Fibroblast of lung (primary cell): ENCODE results near the gene NKAIN2. TPM values are rescaled to one million over a fixed set of nuclear protein-coding genes. Genes with fewer than 3 reads are reported as not detected.
A peak's percentile ranks its signal among the peaks of the same experiment; 100 is the strongest.

Experiments
- DNase-seq, 2 donors: peaks; one replicate each; pipeline versions ENCODE4 v3.0.0 to v3.0.0-alpha.2; 2010; ENCODE audit warnings: low read depth in 2 of 2
- H2AFZ ChIP-seq: 2 replicates; pipeline ENCODE4 v1.5.1; 2012; ENCODE audit warnings: low read length, control low read depth, inconsistent platforms
- H3K27ac ChIP-seq: 2 replicates; pipeline ENCODE4 v1.5.1; 2011; ENCODE audit warnings: low read length, control low read depth; ENCODE audit not compliant: insufficient read depth
- H3K27me3 ChIP-seq: 2 replicates; pipeline ENCODE4 v1.5.1; 2011; ENCODE audit warnings: mild to moderate bottlenecking, low read length; ENCODE audit not compliant: control insufficient read depth, insufficient read depth
- H3K36me3 ChIP-seq: 2 replicates; pipeline ENCODE4 v1.5.1; 2011; ENCODE audit warnings: low read length; ENCODE audit not compliant: control insufficient read depth, insufficient read depth
- H3K4me1 ChIP-seq: 2 replicates; pipeline ENCODE4 v1.5.1; 2011; ENCODE audit warnings: low read length; ENCODE audit not compliant: control insufficient read depth, insufficient read depth; ENCODE audit errors: extremely low read depth
- H3K4me2 ChIP-seq: 2 replicates; pipeline ENCODE4 v1.5.1; 2011; ENCODE audit warnings: low read length, control low read depth; ENCODE audit not compliant: insufficient read depth; ENCODE audit errors: extremely low read depth
- H3K4me3 ChIP-seq, 4 experiments: fragments of 200-600 bp in 1 of 4; sonication (generic) in 1 of 4; replicated peaks in 1 of 4; 2 replicates each; pipeline ENCODE4 v1.5.1; 2011 to 2016; ENCODE audit warnings: low read length in 4 of 4, low read depth in 3 of 4, mild to moderate bottlenecking in 3 of 4, control low read depth in 2 of 4, inconsistent platforms in 1 of 4, mixed read lengths in 1 of 4; ENCODE audit not compliant: insufficient read depth in 1 of 4; ENCODE audit errors: control extremely low read depth in 1 of 4
- H3K79me2 ChIP-seq: 2 replicates; pipeline ENCODE4 v1.5.1; 2012; ENCODE audit warnings: mild to moderate bottlenecking, low read length, inconsistent platforms; ENCODE audit not compliant: control insufficient read depth, insufficient read depth
- H3K9ac ChIP-seq: 2 replicates; pipeline ENCODE4 v1.5.1; 2011; ENCODE audit warnings: mild to moderate bottlenecking, low read length, control low read depth; ENCODE audit not compliant: insufficient read depth
- H3K9me3 ChIP-seq: 2 replicates; pipeline ENCODE4 v1.5.1; 2012; ENCODE audit warnings: low read depth, low read length; ENCODE audit not compliant: control insufficient read depth, insufficient read depth
- H4K20me1 ChIP-seq: 2 replicates; pipeline ENCODE4 v1.5.1; 2011; ENCODE audit warnings: low read length; ENCODE audit not compliant: control insufficient read depth, insufficient read depth; ENCODE audit errors: extremely low read depth
- EZH2 ChIP-seq: IDR thresholded peaks from 2 replicates; pipeline ENCODE4 v1.5.1; 2012; ENCODE audit warnings: low read length, control low read depth, mild to moderate bottlenecking; ENCODE audit errors: missing control alignments
- polyA plus RNA-seq, 2 donors: library from polyadenylated mRNA; depleted of rRNA in 1 of 2; stranded (reverse) in 1 of 2; unstranded in 1 of 2; fragments of >200 nt; gene quantifications; 2 replicates each; pipeline ENCODE4 v1.2.1, GENCODE V29; 2011 to 2012; ENCODE audit warnings: missing spikeins in 1 of 2
- total RNA-seq: library from RNA; depleted of rRNA; stranded (reverse); fragments of >200 nt; gene quantifications from 2 replicates; pipeline ENCODE4 v1.2.1, GENCODE V29; 2014
- TF ChIP-seq, protein P1 (sequence below), 2 donors: IDR thresholded peaks in 1 of 2; conservative IDR thresholded peaks in 1 of 2; 1 replicate in 1 of 2; 2 replicates in 1 of 2; pipeline ENCODE4 v1.5.1; 2011 to 2012; ENCODE audit warnings: low read length in 2 of 2, control low read depth in 1 of 2, inconsistent platforms in 1 of 2, low read depth in 1 of 2, mild to moderate bottlenecking in 1 of 2

The NKAIN2 gene
- total and polyA plus RNA-seq, 2 donors (not counting 1 experiment from before 2014, with no cell fraction given) = not detected

GRCh38 chr6:124613031-124613430 is 809.4 kb downstream of the NKAIN2 start:
- H3K9ac ChIP-seq = no peak overlapping the region
- no peaks in the 10 kb centered on the region for H3K9me3 ChIP-seq
- no peak overlapping the region for H3K27ac ChIP-seq
- H3K79me2 ChIP-seq = no peaks in the 10 kb centered on the region
- no peaks in the 10 kb centered on the region for H3K36me3 ChIP-seq
- H2AFZ ChIP-seq = no peak overlapping the region
- no peak overlapping the region for H3K4me2 ChIP-seq
- H3K4me1 ChIP-seq = no peaks in the 10 kb centered on the region
- no peaks in the 10 kb centered on the region for H3K27me3 ChIP-seq
- no peaks in the 10 kb centered on the region for H4K20me1 ChIP-seq
- TF ChIP-seq, protein P1, sequence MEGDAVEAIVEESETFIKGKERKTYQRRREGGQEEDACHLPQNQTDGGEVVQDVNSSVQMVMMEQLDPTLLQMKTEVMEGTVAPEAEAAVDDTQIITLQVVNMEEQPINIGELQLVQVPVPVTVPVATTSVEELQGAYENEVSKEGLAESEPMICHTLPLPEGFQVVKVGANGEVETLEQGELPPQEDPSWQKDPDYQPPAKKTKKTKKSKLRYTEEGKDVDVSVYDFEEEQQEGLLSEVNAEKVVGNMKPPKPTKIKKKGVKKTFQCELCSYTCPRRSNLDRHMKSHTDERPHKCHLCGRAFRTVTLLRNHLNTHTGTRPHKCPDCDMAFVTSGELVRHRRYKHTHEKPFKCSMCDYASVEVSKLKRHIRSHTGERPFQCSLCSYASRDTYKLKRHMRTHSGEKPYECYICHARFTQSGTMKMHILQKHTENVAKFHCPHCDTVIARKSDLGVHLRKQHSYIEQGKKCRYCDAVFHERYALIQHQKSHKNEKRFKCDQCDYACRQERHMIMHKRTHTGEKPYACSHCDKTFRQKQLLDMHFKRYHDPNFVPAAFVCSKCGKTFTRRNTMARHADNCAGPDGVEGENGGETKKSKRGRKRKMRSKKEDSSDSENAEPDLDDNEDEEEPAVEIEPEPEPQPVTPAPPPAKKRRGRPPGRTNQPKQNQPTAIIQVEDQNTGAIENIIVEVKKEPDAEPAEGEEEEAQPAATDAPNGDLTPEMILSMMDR (conservative IDR thresholded peaks at IDR 0.05 in 1 of 2, IDR thresholded peaks at IDR 0.05 in 1 of 2; ENCODE audit: low read depth in 1 of 2, low read length in 2 of 2) = no peak
- TF ChIP-seq EZH2 = no peak
- no peak for DNase-seq
- no peak overlapping the region for H3K4me3 ChIP-seq

DNA sequence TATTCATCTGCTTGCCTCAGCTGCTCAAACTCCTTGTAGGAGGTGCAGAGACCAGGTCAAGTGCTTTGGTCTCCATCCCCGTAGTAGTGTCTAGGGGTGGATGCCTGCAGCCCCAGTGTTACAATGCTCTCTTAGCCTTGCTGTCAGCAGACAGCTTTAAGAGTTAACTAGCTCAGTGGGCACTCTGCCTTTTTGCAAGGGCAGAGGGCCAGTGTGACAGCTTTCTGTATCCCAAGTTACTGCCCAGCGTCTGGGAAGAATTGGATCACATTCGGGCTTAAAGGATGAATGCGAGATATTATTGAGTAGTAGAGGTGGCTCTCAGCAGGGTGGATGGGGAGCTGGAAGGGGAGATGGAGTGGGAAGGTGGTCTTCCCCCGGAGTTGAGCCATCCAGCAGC is 818.7 kb downstream of the NKAIN2 start:
- Histone ChIP-seq H3K36me3 (no peaks in the 10 kb centered on the region), H4K20me1 (no peaks in the 10 kb centered on the region), H3K9me3 (no peaks in the 10 kb centered on the region), H3K4me3 (no peak overlapping the region), H2AFZ (no peak overlapping the region), H3K27me3 (no peaks in the 10 kb centered on the region), H3K27ac (no peak overlapping the region), H3K4me2 (no peak overlapping the region), H3K4me1 (no peaks in the 10 kb centered on the region), H3K9ac (no peak overlapping the region), H3K79me2 (no peaks in the 10 kb centered on the region)
- peak in 1 of 2 donors; percentile 10 for DNase-seq
- TF ChIP-seq, protein P1 (conservative IDR thresholded peaks at IDR 0.05 in 1 of 2, IDR thresholded peaks at IDR 0.05 in 1 of 2; ENCODE audit: low read depth in 1 of 2, low read length in 2 of 2) = no peak
- TF ChIP-seq EZH2 = no peak

DNA sequence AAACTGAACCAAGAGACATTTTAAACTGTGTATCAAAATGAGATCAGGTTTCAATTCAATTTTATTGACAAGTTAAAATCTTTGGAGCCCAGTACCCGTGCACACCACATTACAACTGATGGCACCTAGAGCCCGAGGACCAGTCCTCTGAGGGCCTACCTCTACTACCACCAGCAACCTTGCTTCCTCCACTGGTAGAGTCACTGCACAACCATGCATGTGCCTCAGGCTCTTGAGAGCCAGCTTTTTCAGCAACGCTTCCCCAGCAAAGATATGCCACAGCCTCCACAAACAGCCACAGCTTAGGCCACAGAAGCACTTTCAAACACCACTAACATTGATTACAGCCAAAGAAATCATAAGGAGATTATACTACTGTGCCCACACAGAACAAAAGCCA is 830.0 kb downstream of the NKAIN2 start:
- H3K79me2 ChIP-seq = no peaks in the 10 kb centered on the region
- no peak overlapping the region for H2AFZ ChIP-seq
- H3K4me1 ChIP-seq = no peaks in the 10 kb centered on the region
- no peaks in the 10 kb centered on the region for H3K36me3 ChIP-seq
- no peak overlapping the region for H3K9ac ChIP-seq
- H3K4me2 ChIP-seq = no peak overlapping the region
- H3K9me3 ChIP-seq = no peaks in the 10 kb centered on the region
- DNase-seq = no peak
- H3K4me3 ChIP-seq = no peak overlapping the region
- TF ChIP-seq, protein P1 (conservative IDR thresholded peaks at IDR 0.05 in 1 of 2, IDR thresholded peaks at IDR 0.05 in 1 of 2; ENCODE audit: low read depth in 1 of 2, low read length in 2 of 2) = no peak
- no peak for TF ChIP-seq EZH2
- H3K27ac ChIP-seq = no peak overlapping the region
- no peaks in the 10 kb centered on the region for H3K27me3 ChIP-seq
- no peaks in the 10 kb centered on the region for H4K20me1 ChIP-seq
